IPS-18c (cell line): Measurements from ENCODE around the gene FRMD4A.

ENCODE experiments used
- H3K4me3 ChIP-seq: 2 replicates; pipeline ENCODE4 v1.7.0; 2013; ENCODE audit warnings: low read depth, mild to moderate bottlenecking, low read length, moderate library complexity; ENCODE audit not compliant: insufficient read depth
- H3K9me3 ChIP-seq: one replicate; pipeline ENCODE4 v1.6.1; 2013; ENCODE audit warnings: mild to moderate bottlenecking, low read length, moderate library complexity; ENCODE audit not compliant: control insufficient read depth, insufficient read depth

FRMD4A gene

GRCh38 chr10:13987446-13987845 lies 343.3 kb downstream of the FRMD4A start:
- Histone ChIP-seq H3K4me3 (no peak overlapping the region), H3K9me3 (no peaks in the 10 kb centered on the region)

DNA sequence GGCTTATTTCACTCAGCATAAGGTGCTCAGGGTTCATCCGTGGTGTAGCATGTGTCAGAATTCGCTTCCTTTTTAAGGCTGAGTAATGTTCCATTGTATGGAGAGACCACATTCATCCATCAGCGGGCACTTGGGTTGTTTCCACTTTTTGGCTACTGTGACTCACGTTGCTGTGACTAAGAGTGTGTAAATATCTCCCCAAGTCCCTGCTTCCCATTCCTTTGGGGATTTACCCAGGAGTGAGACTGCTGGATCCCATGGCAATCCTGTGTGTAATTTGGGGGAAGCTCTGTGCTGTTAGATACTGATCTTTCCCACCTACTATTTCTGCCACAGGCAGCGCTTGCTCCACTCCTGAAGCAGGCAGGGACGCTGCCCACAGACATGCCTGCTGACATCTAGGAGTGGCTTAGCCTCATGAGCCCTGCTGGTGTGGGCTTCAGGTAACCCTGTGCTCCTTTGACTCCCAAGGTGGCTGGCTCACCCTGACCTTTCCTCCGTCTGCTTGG lies 346.0 kb downstream of the FRMD4A start:
- H3K4me3 ChIP-seq: no peak overlapping the region
- no peaks in the 10 kb centered on the region for H3K9me3 ChIP-seq

DNA sequence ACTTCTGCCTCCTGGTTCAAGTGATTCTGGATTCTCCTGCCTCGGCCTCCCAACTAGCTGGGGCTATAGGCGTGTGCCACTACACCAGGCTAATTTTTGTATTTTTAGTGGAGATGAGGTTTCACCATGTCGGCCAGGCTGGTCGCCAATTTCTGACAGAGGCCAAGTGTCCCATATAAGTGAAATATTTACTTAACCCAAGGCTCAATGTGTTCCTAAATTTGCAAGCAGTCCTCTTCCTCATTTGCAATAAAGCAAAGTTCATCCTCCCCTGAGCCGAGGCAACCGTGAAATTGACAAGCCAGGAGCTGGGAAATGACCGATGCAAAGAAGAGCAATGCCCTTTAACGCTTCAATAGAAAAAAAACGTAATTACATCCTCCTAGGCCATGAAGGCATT lies 347.7 kb downstream of the FRMD4A start:
- H3K9me3 ChIP-seq: no peaks in the 10 kb centered on the region
- no peak overlapping the region for H3K4me3 ChIP-seq

DNA sequence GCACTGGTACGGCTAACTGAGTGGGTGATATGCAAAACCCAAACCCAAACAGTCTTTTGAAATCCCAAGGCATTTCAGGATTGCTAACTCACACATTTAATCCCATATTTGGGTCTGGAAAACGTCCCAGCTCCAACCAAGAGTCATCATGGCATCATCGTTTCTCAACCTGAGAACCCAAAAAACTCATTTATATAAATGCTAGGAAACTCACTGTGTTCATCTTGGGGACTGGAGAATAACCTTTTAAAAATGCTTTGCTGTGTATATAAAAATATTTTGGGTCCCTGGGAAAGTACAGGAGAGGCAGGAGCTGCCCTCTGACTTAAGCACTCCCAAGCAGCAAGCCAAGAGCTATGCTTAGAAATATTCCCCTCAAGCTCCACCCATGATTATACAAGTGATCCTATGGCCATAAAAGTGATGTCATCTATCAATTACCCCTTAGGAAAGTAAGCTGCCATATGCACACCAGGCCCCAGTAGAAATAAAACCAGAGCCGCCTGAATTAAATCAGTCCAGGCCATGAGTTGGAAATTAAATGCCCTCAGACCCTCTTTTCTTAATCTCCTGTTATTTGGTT lies 352.1 kb downstream of the FRMD4A start:
- no peaks in the 10 kb centered on the region for H3K9me3 ChIP-seq
- H3K4me3 ChIP-seq: no peak overlapping the region

- H3K4me3 ChIP-seq: no peak overlapping the region
- no peaks in the 10 kb centered on the region for H3K9me3 ChIP-seq
Observed at GRCh38 chr10:13977861-13978532, 352.7 kb downstream of the FRMD4A start.

DNA sequence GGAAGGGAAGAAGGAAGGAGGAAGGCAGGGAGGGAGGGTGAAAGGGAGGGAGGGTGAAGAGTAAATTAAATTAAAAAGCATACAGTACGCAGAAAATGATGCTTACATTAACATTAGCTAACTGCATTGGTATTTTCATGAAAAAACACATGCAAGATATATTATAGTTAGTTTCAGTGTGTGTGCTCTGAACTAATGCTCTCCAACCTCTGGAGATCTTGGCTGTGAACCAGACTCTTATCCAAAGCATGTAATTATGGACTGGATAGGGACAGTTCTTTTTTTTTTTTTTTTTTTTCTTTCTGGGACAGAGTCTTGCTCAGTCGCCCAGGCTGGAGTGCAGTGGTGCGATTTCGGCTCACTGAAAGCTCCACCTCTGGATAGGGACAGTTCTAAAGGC lies 357.0 kb downstream of the FRMD4A start:
- no peaks in the 10 kb centered on the region for H3K9me3 ChIP-seq
- no peak overlapping the region for H3K4me3 ChIP-seq

GRCh38 chr10:13972609-13973008 lies 358.1 kb downstream of the FRMD4A start:
- Histone ChIP-seq H3K4me3 (no peak overlapping the region), H3K9me3 (no peaks in the 10 kb centered on the region)

DNA sequence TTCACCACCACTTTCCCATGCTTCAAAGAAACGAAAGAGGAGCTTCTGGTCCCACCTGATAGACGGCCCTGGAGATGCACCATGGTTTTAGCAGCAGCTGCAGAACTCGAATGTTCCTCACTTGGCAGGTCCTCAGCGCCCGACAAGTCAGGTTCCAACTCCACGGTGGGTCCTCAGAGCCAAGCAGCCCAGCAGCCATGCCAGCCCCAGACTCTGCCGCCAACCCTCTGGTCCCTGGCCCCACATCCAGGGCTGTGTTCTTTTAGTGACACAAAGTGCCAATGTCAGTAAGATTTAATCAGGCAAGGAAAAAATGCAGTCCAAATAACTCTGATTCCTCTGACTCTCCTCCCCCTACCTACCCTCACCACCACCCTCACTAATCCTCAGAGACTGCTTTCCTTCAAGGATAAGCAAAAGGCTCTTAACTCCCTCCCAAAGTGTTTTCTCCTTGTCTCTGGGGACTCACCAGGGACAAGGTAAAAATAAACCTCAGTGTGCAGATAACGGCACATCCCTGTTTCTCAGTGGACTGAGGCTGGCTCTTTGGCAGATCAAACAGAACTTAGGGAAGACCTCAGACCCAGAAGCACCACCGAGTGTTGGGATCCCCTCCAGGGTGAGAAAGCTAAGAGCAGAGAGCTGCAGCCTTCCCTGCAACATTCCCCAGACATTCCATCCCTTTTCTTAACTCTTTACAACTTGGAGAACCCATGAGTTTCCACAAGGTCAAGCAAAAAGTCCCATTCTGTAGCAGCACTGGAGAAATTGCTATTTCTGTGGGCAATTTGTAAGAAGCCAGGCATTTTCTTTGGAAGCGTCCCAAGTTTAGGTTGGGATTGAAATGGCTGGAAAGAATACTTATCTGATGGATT lies 358.9 kb downstream of the FRMD4A start:
- Histone ChIP-seq H3K9me3 (no peaks in the 10 kb centered on the region), H3K4me3 (no peak overlapping the region)

- Histone ChIP-seq H3K4me3 (no peak overlapping the region), H3K9me3 (no peaks in the 10 kb centered on the region)
Observed at GRCh38 chr10:13970957-13971353, 359.8 kb downstream of the FRMD4A start.

GRCh38 chr10:13970236-13970956 lies 360.3 kb downstream of the FRMD4A start:
- Histone ChIP-seq H3K9me3 (no peaks in the 10 kb centered on the region), H3K4me3 (no peak overlapping the region)

GRCh38 chr10:13969792-13970140 lies 361.0 kb downstream of the FRMD4A start:
- Histone ChIP-seq H3K4me3 (no peak overlapping the region), H3K9me3 (no peaks in the 10 kb centered on the region)

DNA sequence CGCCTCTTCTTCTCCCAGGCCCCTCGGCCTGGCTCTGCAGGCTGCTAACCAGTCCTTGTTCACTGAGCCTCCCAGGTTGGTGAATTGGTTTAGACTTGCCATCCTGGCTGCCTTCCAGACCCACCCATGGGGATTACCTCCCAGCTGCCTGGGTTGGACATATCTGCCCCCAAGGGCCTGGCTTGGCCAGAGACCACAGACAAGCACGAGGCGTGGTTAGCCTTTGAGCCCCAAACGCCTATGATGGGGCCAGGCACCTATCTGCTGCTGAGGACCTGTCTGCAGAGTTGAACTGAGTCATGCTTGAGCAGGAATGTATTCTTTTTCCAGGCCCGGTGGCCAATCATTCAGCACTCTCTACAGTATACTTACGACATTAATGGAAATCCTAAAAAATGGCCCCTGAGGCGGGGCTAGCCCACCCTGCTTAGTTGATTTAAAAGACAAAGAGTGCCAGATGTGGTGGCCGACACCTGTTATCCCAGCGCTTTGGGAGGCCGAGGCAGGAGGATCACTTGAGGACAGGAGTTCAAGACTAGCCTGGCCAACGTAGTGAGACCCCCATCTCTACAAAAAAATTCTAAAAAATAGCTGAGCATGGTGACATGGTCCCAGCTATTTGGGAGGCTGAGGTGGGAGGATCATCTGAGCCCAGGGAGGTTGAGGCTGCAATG lies 361.5 kb downstream of the FRMD4A start:
- H3K4me3 ChIP-seq: no peak overlapping the region
- H3K9me3 ChIP-seq: no peaks in the 10 kb centered on the region

GRCh38 chr10:13961853-13962252 lies 368.9 kb downstream of the FRMD4A start:
- H3K4me3 ChIP-seq: no peak overlapping the region

DNA sequence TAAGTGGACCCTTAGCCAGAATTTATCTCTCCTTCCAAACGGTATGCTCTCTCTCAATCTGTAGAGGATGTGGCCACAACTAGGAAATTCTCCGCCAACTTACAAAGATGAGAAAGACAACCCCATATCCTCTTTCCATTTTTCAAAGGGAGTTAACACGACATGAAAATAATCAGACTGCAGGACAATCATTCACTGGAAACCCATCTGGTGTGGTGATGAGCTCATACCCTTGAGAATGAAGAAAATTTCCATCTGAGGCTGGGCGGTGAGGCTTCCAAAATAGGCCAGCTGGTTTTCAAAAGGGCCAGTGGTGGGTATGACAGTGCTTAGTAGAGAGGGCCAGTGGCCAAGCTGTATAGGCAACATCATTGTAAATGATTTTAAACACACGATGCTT lies 369.6 kb downstream of the FRMD4A start:
- H3K9me3 ChIP-seq: peaks cover 2% of the 10 kb centered on the region
- no peak overlapping the region for H3K4me3 ChIP-seq

More at GRCh38 chr10:13961853-13962252, 368.9 kb downstream of the FRMD4A start:
- peaks cover 2% of the 10 kb centered on the region for H3K9me3 ChIP-seq

- Histone ChIP-seq H3K4me3 (no peak overlapping the region), H3K9me3 (peaks cover 2% of the 10 kb centered on the region)
Observed at GRCh38 chr10:13960603-13961002, 370.1 kb downstream of the FRMD4A start.

GRCh38 chr10:13959443-13960359 lies 371.0 kb downstream of the FRMD4A start:
- Histone ChIP-seq H3K9me3 (peaks cover 2% of the 10 kb centered on the region), H3K4me3 (no peak overlapping the region)
